ENCODE data around the gene FGF14.

- TF ChIP-seq CTCF (IDR thresholded peaks at IDR 0.05; ENCODE audit: extremely low read depth in 1 of 2, insufficient read depth in 1 of 2, low read depth in 1 of 2, low read length in 2 of 2), result no peak
- no peak for TF ChIP-seq POLR2A (IDR thresholded peaks at IDR 0.05; ENCODE audit: low read depth, low read length)
- TF ChIP-seq POLR2AphosphoS5 (IDR thresholded peaks at IDR 0.05; ENCODE audit: insufficient read depth, low read depth, low read length), result no peak
- no peak for TF ChIP-seq MYC (IDR thresholded peaks at IDR 0.05; ENCODE audit: low read depth, low read length)
- TF ChIP-seq, protein P1, sequence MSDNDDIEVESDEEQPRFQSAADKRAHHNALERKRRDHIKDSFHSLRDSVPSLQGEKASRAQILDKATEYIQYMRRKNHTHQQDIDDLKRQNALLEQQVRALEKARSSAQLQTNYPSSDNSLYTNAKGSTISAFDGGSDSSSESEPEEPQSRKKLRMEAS (IDR thresholded peaks at IDR 0.05; ENCODE audit: insufficient read depth, insufficient read length), result no peak
- TF ChIP-seq EZH2 (IDR thresholded peaks at IDR 0.05; ENCODE audit: borderline replicate concordance, low read depth, low read length, severe bottlenecking), result no peak
These were observed 28.6 kb downstream of the FGF14 start for GRCh38 chr13:102373221-102373620.
